HG03108 (cell line): ENCODE measurements around the gene IGFALS.

Experiments used
- ATAC-seq: cut with Tn5 transposase; IDR thresholded peaks from one replicate; pipeline ENCODE4 v1.9.1; 2021; ENCODE audit warnings: moderate library complexity; ENCODE audit not compliant: unreplicated experiment

IGFALS gene

DNA sequence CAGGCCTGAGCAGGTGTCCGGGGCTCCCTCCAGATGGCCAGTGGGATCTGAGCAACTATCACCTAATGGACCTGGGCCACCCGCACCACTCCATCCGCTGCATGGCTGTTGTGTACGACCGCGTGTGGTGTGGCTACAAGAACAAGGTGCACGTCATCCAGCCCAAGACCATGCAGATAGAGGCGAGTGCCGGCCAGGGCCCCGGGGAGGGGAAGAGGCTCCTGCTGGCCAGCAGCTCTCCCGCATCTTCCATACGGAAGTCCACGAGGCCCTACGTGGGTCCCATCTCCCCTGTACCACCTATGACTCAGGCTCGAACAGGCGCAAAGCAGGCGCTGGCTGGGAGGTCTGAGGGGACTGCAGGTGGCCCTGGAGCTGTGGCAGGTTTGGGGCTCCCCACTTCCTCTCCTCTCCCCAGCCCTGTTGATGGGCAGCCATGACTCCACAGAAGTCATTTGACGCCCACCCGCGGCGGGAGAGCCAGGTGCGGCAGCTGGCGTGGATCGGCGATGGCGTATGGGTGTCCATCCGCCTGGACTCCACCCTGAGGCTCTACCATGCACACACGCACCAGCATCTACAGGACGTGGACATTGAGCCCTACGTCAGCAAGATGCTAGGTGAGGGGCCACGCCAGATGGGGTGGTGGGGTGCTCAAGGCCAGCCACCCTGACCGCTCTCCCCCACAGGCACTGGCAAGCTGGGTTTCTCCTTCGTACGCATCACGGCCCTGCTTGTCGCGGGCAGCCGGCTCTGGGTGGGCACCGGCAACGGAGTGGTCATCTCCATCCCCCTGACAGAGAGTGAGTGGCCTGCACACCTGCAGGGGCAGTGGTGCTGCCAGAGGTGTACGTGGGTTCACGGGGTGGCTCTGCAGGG, 26.1 kb downstream of the IGFALS start:
- ATAC-seq = no peak

- no peak for ATAC-seq
These were observed 26.8 kb downstream of the IGFALS start for GRCh38 chr16:1766701-1767100.

GRCh38 chr16:1766231-1766630, 27.3 kb downstream of the IGFALS start:
- no peak for ATAC-seq

GRCh38 chr16:1765826-1766225, 27.7 kb downstream of the IGFALS start:
- no peak for ATAC-seq

DNA sequence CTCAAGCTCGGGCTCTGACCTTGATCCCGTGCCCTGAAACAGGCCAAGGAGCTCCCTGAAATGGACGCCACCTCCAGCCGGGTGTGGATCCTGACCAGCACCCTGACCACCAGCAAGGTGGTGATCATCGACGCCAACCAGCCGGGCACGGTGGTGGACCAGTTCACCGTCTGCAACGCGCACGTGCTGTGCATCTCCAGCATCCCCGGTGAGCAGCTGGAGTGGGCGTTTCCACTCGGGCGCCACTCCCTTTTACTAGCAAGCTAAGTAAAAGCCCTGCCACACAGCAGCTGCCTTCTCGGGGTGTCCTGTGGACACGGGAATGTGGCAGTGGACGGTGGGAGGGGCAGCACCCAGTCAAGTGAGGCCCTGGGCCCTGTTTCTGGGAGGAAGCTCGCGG, 28.5 kb downstream of the IGFALS start:
- ATAC-seq = no peak

DNA sequence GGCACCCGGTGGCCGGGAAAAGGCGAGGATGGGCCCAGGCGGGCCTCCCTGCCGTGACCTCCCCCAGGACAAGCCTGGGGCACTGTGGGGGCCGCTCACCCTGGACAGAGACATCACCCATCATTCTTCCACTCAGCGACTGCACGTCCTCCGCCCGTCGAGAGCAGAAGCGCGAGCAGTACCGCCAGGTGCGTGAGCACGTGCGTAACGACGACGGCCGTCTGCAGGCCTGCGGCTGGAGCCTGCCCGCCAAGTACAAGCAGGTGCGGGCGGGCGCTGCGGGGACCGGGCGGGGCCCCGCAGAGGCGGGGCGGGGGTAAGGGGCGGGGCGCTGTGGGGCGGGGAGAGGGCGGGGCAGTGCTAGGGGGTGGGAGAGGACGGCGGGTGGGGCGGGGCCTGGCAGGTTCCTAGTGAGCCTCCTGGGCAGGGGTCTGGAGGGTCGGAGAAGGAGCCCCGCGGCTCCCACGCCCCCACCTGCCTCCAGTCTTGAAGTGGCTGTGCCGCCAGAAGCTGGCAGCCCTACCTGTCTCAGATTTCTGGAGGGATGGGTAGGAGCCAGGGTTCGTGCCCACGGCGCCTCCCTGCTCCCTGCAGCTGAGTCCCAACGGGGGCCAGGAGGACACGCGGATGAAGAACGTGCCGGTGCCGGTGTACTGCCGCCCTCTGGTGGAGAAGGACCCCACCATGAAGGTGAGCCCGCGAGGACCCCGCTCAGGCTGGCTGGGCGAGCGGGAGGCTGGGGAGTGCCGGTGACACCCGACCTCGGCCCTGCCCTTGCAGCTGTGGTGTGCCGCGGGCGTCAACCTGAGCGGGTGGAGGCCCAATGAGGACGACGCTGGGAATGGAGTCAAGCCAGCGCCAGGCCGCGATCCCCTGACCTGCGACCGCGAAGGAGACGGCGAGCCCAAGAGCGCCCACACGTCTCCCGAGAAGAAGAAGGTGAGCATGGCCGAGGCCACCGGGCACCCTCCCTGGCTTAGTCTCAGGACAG, 29.7 kb downstream of the IGFALS start:
- no peak for ATAC-seq

- no peak for ATAC-seq
These were observed 30.5 kb downstream of the IGFALS start for GRCh38 chr16:1762879-1763520.

DNA sequence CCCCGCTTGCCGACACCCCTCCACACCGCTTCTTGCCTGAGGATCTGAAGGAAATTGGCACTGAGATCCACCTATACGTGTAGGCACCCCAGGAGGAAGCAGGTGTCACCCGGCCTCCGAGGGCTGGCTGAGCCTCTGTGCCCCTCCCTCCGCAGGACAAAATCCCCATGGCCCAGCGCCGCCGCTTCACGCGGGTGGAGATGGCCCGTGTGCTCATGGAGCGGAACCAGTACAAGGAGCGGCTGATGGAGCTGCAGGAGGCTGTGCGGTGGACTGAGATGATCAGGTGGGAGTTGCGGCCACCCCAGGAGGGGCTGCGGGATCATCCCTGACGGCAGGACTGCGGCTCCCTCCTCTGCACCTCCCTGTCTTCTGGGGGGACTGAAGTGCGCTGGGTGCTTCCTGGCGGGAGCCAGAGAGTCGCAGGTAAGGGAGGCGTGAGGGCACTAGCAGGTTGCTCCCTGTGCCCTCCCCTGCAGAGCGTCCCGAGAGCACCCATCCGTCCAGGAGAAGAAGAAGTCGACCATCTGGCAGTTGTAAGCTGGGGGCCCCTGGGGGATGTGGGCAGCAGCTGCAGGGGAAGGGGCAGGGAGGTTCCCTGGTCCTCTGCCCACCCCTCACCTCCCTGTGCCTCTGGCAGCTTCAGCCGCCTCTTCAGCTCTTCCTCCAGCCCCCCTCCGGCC, 31.2 kb downstream of the IGFALS start:
- no peak for ATAC-seq

DNA sequence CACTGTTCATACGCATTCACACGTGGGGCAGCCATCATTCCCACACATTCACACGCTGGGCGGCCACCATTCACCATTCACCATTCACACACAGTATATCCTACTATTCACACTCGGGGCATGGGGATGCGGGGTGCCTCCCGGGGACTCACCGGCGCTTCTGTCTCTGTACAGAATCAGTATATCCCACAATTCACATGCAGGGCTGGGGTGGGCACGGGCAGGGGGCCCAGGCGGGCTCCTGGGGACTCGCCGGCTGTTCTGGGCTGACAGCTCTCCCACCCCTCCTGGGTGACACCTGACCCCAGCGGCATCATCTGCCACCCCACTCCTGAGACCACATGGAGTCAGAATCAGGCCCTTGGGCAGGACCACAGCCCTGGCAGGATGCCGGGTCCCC, 31.8 kb downstream of the IGFALS start:
- no peak for ATAC-seq

DNA sequence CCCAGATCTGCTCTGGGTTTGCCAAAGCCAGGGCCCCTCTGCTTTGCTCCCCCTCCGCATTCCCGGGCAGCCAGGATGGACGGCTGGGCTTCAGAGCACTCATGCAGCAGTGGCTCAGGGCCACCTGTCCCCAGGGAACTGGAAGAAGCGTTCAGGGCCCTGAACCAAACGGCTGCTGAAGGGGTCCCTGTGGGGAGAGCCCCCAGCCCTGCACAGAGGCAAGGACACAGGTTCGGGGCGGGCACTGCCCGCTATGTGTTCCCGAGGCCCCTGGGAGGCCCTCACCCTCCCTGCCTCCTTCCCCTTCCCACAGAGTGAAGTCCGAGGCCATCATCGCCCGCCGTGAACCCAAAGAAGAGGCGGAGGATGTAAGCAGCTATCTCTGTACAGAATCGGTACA, 32.6 kb downstream of the IGFALS start:
- ATAC-seq = no peak

DNA sequence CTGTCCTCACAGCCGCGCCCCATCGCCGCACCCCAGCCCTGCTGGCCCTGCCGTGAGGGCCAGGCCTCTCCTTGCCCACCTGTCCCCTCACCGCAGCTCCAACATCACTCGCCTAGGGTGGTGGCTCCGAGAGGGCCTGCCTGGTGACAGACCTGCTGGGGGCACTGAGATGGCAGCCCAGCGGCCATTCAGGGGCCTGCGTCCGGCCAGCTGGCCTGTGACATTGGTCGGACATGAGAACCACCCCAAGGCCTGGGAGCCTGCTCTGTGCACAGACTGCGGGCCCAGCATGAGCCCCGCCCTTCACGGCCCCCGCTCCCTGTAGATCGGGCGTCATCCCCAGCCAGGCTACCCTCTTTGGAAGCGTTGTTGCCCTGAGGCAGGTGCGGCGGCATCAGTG, 34.0 kb downstream of the IGFALS start:
- ATAC-seq = no peak

GRCh38 chr16:1758923-1759322, 34.6 kb downstream of the IGFALS start:
- ATAC-seq = no peak

- no peak for ATAC-seq
These were observed 35.6 kb downstream of the IGFALS start for GRCh38 chr16:1757714-1758461.

DNA sequence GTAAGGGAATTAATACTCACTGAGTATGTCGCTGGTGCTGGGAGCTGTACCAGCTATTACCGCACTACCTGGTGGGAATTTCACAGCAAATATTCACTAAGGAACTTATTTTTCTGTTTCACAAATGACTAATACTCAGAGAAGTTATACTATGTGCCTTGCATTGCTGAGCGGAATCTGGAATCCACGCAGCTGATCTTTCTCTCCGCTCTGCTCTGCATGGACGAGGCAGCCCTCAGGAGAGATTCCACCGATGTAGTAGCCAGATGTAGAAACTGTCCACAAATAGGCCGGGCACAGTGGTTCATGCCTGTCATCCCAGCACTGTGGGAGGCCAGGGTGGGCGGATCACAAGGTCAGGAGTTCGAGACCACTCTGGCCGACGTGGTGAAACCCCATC, 39.3 kb downstream of the IGFALS start:
- no peak for ATAC-seq

- no peak for ATAC-seq
These were observed 40.7 kb downstream of the IGFALS start for GRCh38 chr16:1752853-1753252.

GRCh38 chr16:1751946-1752345, 41.6 kb downstream of the IGFALS start:
- no peak for ATAC-seq

- no peak for ATAC-seq
These were observed 44.1 kb downstream of the IGFALS start for GRCh38 chr16:1749152-1750117.

GRCh38 chr16:1747934-1748333, 45.6 kb downstream of the IGFALS start:
- ATAC-seq = no peak

DNA sequence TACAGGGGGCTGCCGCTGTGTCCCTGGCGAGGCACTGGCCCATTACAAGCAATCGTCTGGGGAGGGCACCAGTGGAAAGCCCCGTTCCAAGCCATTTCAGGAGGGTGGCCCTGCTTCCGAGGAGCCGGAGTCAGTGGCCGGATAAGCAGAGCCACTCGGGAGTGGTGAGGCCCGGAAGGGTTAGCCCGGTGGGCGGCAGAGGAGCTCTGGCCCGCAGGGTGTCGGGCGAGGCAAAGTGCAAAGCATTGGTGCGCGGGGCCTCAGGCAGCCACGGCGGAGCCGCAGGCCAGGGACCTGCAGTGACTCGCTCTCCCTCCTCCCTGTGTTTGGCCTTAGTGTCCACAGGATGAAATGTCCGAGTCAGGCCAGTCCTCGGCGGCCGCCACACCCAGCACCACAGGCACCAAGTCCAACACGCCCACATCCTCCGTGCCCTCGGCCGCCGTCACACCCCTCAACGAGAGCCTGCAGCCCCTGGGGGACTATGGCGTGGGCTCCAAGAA, 46.8 kb downstream of the IGFALS start:
- no peak for ATAC-seq
